Liver (tissue), 9 donors: ENCODE results near the gene TEX11. TPM values are rescaled to one million over a fixed set of nuclear protein-coding genes. Genes with fewer than 3 reads are reported as not detected.

Experiments used
- DNase-seq: peaks from one replicate; pipeline ENCODE4 v3.0.0-alpha.2; 2017; ENCODE audit warnings: low spot score
- H3K27ac ChIP-seq, 2 donors: one replicate each; pipeline ENCODE4 v1.7.0; 2013; ENCODE audit warnings: inconsistent platforms in 2 of 2, low read length in 2 of 2, control low read depth in 1 of 2, low read depth in 1 of 2, mild to moderate bottlenecking in 1 of 2
- H3K27me3 ChIP-seq, 4 donors: one replicate each; pipeline versions ENCODE4 v1.6.1 to v1.7.0; 2013; ENCODE audit warnings: low read length in 3 of 4, inconsistent platforms in 1 of 4, mild to moderate bottlenecking in 1 of 4, moderate library complexity in 1 of 4; ENCODE audit not compliant: control insufficient read depth in 4 of 4, insufficient read depth in 4 of 4
- H3K36me3 ChIP-seq, 4 donors: one replicate each; pipeline versions ENCODE4 v1.6.1 to v1.7.0; 2013; ENCODE audit warnings: low read length in 3 of 4, mild to moderate bottlenecking in 3 of 4, low read depth in 1 of 4, moderate library complexity in 1 of 4; ENCODE audit not compliant: control insufficient read depth in 4 of 4, insufficient read depth in 3 of 4
- H3K4me1 ChIP-seq, 4 donors: one replicate each; pipeline versions ENCODE4 v1.6.1 to v1.7.0; 2013; ENCODE audit warnings: low read length in 3 of 4, mild to moderate bottlenecking in 3 of 4, moderate library complexity in 1 of 4; ENCODE audit not compliant: control insufficient read depth in 4 of 4, insufficient read depth in 4 of 4
- H3K4me3 ChIP-seq, 3 donors: one replicate each; pipeline versions ENCODE4 v1.6.1 to v1.7.0; 2013; ENCODE audit warnings: low read length in 3 of 3, control low read depth in 1 of 3, low read depth in 1 of 3, mild to moderate bottlenecking in 1 of 3
- H3K9ac ChIP-seq, 2 donors: one replicate each; pipeline ENCODE4 v1.7.0; 2013; ENCODE audit warnings: low read length in 2 of 2, mild to moderate bottlenecking in 2 of 2, moderate library complexity in 2 of 2, control low read depth in 1 of 2, low read depth in 1 of 2
- H3K9me3 ChIP-seq, 4 donors: one replicate each; pipeline versions ENCODE4 v1.6.1 to v1.7.0; 2013; ENCODE audit warnings: low read length in 3 of 4; ENCODE audit not compliant: control insufficient read depth in 4 of 4
- EGR1 ChIP-seq, 2 donors: IDR thresholded peaks; 2 replicates each; pipeline ENCODE4 v1.6.1; 2016 to 2018; ENCODE audit warnings: antibody characterized with exemption in 2 of 2, low read depth in 2 of 2
- FOXA1 ChIP-seq: IDR thresholded peaks from 2 replicates; pipeline ENCODE4 v1.6.1; 2016; ENCODE audit warnings: antibody characterized with exemption
- FOXA2 ChIP-seq: IDR thresholded peaks from 2 replicates; pipeline ENCODE4 v1.6.1; 2016; ENCODE audit warnings: antibody characterized with exemption
- GABPA ChIP-seq, 2 donors: IDR thresholded peaks in 1 of 2; conservative IDR thresholded peaks in 1 of 2; 2 replicates each; pipeline ENCODE4 v1.6.1; 2016; ENCODE audit warnings: antibody characterized with exemption in 2 of 2, mild to moderate bottlenecking in 1 of 2, moderate library complexity in 1 of 2
- HNF4A ChIP-seq, 2 donors: conservative IDR thresholded peaks; 2 replicates each; pipeline ENCODE4 v1.6.1; 2016; ENCODE audit warnings: antibody characterized with exemption in 2 of 2, mild to moderate bottlenecking in 2 of 2
- HNF4G ChIP-seq: IDR thresholded peaks from 2 replicates; pipeline ENCODE4 v1.6.1; 2016; ENCODE audit warnings: antibody characterized with exemption
- JUND ChIP-seq, 2 donors: IDR thresholded peaks; 2 replicates each; pipeline ENCODE4 v1.6.1; 2016; ENCODE audit warnings: antibody characterized with exemption in 2 of 2
- NR2F2 ChIP-seq: IDR thresholded peaks from 2 replicates; pipeline ENCODE4 v1.6.1; 2016; ENCODE audit warnings: antibody characterized with exemption
- RAD21 ChIP-seq, 2 donors: IDR thresholded peaks; 2 replicates each; pipeline ENCODE4 v1.6.1; 2016; ENCODE audit warnings: antibody characterized with exemption in 2 of 2, mild to moderate bottlenecking in 2 of 2
- REST ChIP-seq: IDR thresholded peaks from 2 replicates; pipeline ENCODE4 v1.6.1; 2016; ENCODE audit warnings: antibody characterized with exemption, mild to moderate bottlenecking
- RXRA ChIP-seq, 2 donors: IDR thresholded peaks; 2 replicates each; pipeline ENCODE4 v1.6.1; 2017 to 2018; ENCODE audit warnings: antibody characterized with exemption in 2 of 2, mild to moderate bottlenecking in 1 of 2
- SP1 ChIP-seq: IDR thresholded peaks from 2 replicates; pipeline ENCODE4 v1.6.1; 2018; ENCODE audit warnings: antibody characterized with exemption, mild to moderate bottlenecking
- TAF1 ChIP-seq: conservative IDR thresholded peaks from 2 replicates; pipeline ENCODE4 v1.6.1; 2016; ENCODE audit warnings: antibody characterized with exemption, mild to moderate bottlenecking
- WGBS: extraction: QIAGEN DNeasy Blood & Tissue Kit; methylation state at CpG from one replicate; pipeline ENCODE4 v1.1.7; 2013; 5-methylcytosine and 5-hydroxymethylcytosine counted together
- polyA plus RNA-seq, 2 donors: library from polyadenylated mRNA; stranded (reverse) in 1 of 2; unstranded in 1 of 2; fragments of 200-250 nt in 1 of 2; fragments of >200 nt in 1 of 2; fragmentation: Nextera tagmentation in 1 of 2; extraction: Ambion mirVana in 1 of 2; gene quantifications; one replicate each; pipeline versions ENCODE4 v1.2.1 to v1.2.3, GENCODE V29; 2013 to 2015
- total RNA-seq, 2 donors: library from RNA; depleted of rRNA; stranded (reverse); fragments of >200 nt; gene quantifications; one replicate each; pipeline ENCODE4 v1.2.3, GENCODE V29; 2014
- TF ChIP-seq, protein P1 (sequence below): IDR thresholded peaks from 2 replicates; pipeline ENCODE4 v1.6.1; 2016; ENCODE audit warnings: antibody characterized with exemption
- TF ChIP-seq, protein P2 (sequence below): fragments of 150-350 bp; IDR thresholded peaks from 2 replicates; pipeline ENCODE4 v1.5.1; 2017; ENCODE audit warnings: improper control_type of control experiment, low read depth, low read length; ENCODE audit not compliant: missing input control
- TF ChIP-seq, protein P3 (sequence below): IDR thresholded peaks from 2 replicates; pipeline ENCODE4 v1.6.1; 2016; ENCODE audit warnings: antibody characterized with exemption
- donor health status: healthy.
- donor health status: healthy.
- donor health status: healthy.
- donor health status: healthy.
- donor health status: healthy.

The TEX11 gene
- total and polyA plus RNA-seq, 4 donors: 0.03 to 0.14 (median 0.08) TPM; not detected in 1

DNA sequence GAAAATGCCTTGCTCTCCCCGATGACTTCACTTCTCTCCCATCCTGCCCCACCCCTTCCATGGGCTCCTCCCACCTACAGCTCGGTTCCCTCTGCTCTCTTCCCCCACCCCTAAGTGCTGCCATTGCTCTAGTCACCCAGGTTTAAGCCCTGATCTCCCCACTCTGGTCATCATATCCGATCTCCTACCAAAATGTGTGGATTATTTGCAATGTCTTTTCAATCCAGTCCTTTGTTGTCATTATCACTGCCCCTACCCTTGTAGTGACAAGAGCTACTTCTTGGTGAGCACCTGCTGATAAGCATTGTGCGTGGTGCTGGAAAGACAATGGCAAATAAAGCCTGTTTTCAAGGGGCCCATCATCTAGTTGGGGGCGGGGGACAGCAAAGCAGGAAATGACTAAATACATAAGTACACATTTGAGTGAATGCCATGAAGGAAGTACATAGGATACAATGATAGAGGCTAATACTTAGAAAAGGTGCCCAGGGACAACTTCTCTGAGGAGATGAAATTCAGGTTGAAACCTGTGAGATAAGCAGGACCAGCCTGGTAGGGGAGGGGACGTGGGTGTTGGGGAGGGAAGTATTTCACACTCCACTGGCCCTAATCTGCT is 400.1 kb downstream of the TEX11 start:
- Histone ChIP-seq H3K4me3 (no peak overlapping the region), H3K4me1 (no peaks in the 10 kb centered on the region), H3K9ac (no peak overlapping the region), H3K27me3 (no peaks in the 10 kb centered on the region), H3K27ac (no peak overlapping the region), H3K36me3 (no peaks in the 10 kb centered on the region), H3K9me3 (no peaks in the 10 kb centered on the region)
- WGBS: 39% methylated on average over 6 of the region's 6 CpGs
- DNase-seq: no peak
- no peak for TF ChIP-seq RAD21 (IDR thresholded peaks at IDR 0.05)
- no peak for TF ChIP-seq HNF4A (conservative IDR thresholded peaks at IDR 0.05)
- no peak for TF ChIP-seq EGR1 (IDR thresholded peaks at IDR 0.05; ENCODE audit: low read depth in 2 of 2)
- no peak for TF ChIP-seq NR2F2
- TF ChIP-seq JUND (IDR thresholded peaks at IDR 0.05): no peak
- TF ChIP-seq HNF4G: no peak
- TF ChIP-seq, protein P1, sequence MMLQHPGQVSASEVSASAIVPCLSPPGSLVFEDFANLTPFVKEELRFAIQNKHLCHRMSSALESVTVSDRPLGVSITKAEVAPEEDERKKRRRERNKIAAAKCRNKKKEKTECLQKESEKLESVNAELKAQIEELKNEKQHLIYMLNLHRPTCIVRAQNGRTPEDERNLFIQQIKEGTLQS: no peak

- no peak overlapping the region for H3K27ac ChIP-seq
- no peak for TF ChIP-seq FOXA2
- TF ChIP-seq GABPA (IDR thresholded peaks at IDR 0.05 in 1 of 2, conservative IDR thresholded peaks at IDR 0.05 in 1 of 2): no peak
- TF ChIP-seq, protein P2, sequence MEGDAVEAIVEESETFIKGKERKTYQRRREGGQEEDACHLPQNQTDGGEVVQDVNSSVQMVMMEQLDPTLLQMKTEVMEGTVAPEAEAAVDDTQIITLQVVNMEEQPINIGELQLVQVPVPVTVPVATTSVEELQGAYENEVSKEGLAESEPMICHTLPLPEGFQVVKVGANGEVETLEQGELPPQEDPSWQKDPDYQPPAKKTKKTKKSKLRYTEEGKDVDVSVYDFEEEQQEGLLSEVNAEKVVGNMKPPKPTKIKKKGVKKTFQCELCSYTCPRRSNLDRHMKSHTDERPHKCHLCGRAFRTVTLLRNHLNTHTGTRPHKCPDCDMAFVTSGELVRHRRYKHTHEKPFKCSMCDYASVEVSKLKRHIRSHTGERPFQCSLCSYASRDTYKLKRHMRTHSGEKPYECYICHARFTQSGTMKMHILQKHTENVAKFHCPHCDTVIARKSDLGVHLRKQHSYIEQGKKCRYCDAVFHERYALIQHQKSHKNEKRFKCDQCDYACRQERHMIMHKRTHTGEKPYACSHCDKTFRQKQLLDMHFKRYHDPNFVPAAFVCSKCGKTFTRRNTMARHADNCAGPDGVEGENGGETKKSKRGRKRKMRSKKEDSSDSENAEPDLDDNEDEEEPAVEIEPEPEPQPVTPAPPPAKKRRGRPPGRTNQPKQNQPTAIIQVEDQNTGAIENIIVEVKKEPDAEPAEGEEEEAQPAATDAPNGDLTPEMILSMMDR: no peak
- no peak for TF ChIP-seq FOXA1
- TF ChIP-seq, protein P1: no peak
- no peak for TF ChIP-seq TAF1
- no peak for TF ChIP-seq NR2F2
- H3K27me3 ChIP-seq: no peaks in the 10 kb centered on the region
- DNase-seq: no peak
- H3K36me3 ChIP-seq: no peaks in the 10 kb centered on the region
- no peak overlapping the region for H3K4me3 ChIP-seq
- H3K9ac ChIP-seq: no peak overlapping the region
- WGBS: 81% methylated on average over 4 of the region's 4 CpGs
- H3K9me3 ChIP-seq: no peaks in the 10 kb centered on the region
- H3K4me1 ChIP-seq: no peaks in the 10 kb centered on the region
These were observed 403.1 kb downstream of the TEX11 start for GRCh38 chrX:70505451-70505841.

GRCh38 chrX:70504772-70505450 is 403.6 kb downstream of the TEX11 start:
- no peaks in the 10 kb centered on the region for H3K9me3 ChIP-seq
- WGBS: 88% methylated on average over 6 of the region's 6 CpGs
- no peak overlapping the region for H3K9ac ChIP-seq
- H3K4me3 ChIP-seq: no peak overlapping the region
- no peaks in the 10 kb centered on the region for H3K27me3 ChIP-seq
- no peaks in the 10 kb centered on the region for H3K4me1 ChIP-seq
- no peak overlapping the region for H3K27ac ChIP-seq
- DNase-seq: no peak
- H3K36me3 ChIP-seq: no peaks in the 10 kb centered on the region
- TF ChIP-seq, protein P3, sequence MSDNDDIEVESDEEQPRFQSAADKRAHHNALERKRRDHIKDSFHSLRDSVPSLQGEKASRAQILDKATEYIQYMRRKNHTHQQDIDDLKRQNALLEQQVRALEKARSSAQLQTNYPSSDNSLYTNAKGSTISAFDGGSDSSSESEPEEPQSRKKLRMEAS: no peak
- TF ChIP-seq, protein P2: no peak
- TF ChIP-seq HNF4A (conservative IDR thresholded peaks at IDR 0.05): no peak
- TF ChIP-seq FOXA2: no peak
- no peak for TF ChIP-seq GABPA (IDR thresholded peaks at IDR 0.05 in 1 of 2, conservative IDR thresholded peaks at IDR 0.05 in 1 of 2)
- no peak for TF ChIP-seq EGR1 (IDR thresholded peaks at IDR 0.05; ENCODE audit: low read depth in 2 of 2)
- no peak for TF ChIP-seq TAF1
- TF ChIP-seq REST: no peak
- TF ChIP-seq FOXA1: no peak
- no peak for TF ChIP-seq JUND (IDR thresholded peaks at IDR 0.05)
- no peak for TF ChIP-seq SP1
- TF ChIP-seq, protein P1: no peak
- TF ChIP-seq RAD21 (IDR thresholded peaks at IDR 0.05): no peak
- no peak for TF ChIP-seq RXRA (IDR thresholded peaks at IDR 0.05)
